ENCODE data around the gene PLA2G4F. TPM values are rescaled to one million over a fixed set of nuclear protein-coding genes. Genes with fewer than 3 reads are reported as not detected.

PLA2G4F gene
- total RNA-seq, 1 experiment from 2014 or later, result 0.87 TPM

GRCh38 chr15:42160136-42160535, 3.7 kb upstream of the PLA2G4F start:
- CTCF ChIA-PET, result no interaction called here
- BruUV-seq (replicated peaks), result no TSS peak

GRCh38 chr15:42159381-42160015, 3.1 kb upstream of the PLA2G4F start:
- Mint-ChIP-seq H3K9me3 (ENCODE audit: low read depth, unreplicated experiment) (no peaks in the 10 kb centered on the region), H3K27me3 (ENCODE audit: unreplicated experiment) (no peaks in the 10 kb centered on the region), H3K27ac (ENCODE audit: unreplicated experiment) (no peak overlapping the region), H3K4me3 (ENCODE audit: low read depth, unreplicated experiment) (no peak overlapping the region), H3K4me1 (ENCODE audit: low read depth, unreplicated experiment) (no peaks in the 10 kb centered on the region), H3K36me3 (ENCODE audit: insufficient read depth, unreplicated experiment) (peaks cover 8% of the 10 kb centered on the region)
- TF ChIP-seq CTCF (IDR thresholded peaks at IDR 0.05; ENCODE audit: unreplicated experiment), result no peak
- no TSS peak for BruUV-seq (replicated peaks)
- intact Hi-C loops (cut with micrococcal nuclease; ENCODE audit: unreplicated experiment), result no loop called here
- CTCF ChIA-PET, result no interaction called here
- no peak for DNase-seq

More at GRCh38 chr15:42160136-42160535, 3.7 kb upstream of the PLA2G4F start:
- H3K36me3 Mint-ChIP-seq (ENCODE audit: insufficient read depth, unreplicated experiment), result peaks cover 8% of the 10 kb centered on the region
- no peak for DNase-seq
- no peaks in the 10 kb centered on the region for H3K9me3 Mint-ChIP-seq (ENCODE audit: low read depth, unreplicated experiment)
- H3K27me3 Mint-ChIP-seq (ENCODE audit: unreplicated experiment), result no peaks in the 10 kb centered on the region
- H3K27ac Mint-ChIP-seq (ENCODE audit: unreplicated experiment), result no peak overlapping the region
- H3K4me3 Mint-ChIP-seq (ENCODE audit: low read depth, unreplicated experiment), result no peak overlapping the region
- TF ChIP-seq CTCF (IDR thresholded peaks at IDR 0.05; ENCODE audit: unreplicated experiment), result no peak
- intact Hi-C loops (cut with micrococcal nuclease; ENCODE audit: unreplicated experiment), result no loop called here
- H3K4me1 Mint-ChIP-seq (ENCODE audit: low read depth, unreplicated experiment), result no peaks in the 10 kb centered on the region

DNA sequence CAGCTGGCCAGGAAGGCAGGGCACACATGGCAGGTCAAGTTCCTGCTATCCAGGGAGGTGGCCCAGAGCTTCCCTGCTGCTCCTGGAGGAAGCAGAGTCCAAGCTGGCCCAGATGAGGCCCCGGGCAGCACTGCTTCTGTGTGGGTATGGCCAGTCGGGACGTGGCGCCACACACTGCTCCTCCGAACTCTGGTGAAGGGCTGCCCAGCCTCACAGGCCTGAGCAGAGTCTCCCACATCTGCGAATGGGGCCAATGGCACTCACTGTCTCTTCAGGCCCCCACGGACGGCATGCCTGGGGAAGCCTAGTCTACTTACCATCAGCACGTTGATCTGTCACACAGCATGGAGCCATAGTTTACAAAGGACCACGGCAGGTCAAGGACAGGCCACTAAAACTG, 2.5 kb upstream of the PLA2G4F start:
- no peak for TF ChIP-seq CTCF (IDR thresholded peaks at IDR 0.05; ENCODE audit: unreplicated experiment)
- no peak overlapping the region for H3K4me3 Mint-ChIP-seq (ENCODE audit: low read depth, unreplicated experiment)
- peaks cover 8% of the 10 kb centered on the region for H3K36me3 Mint-ChIP-seq (ENCODE audit: insufficient read depth, unreplicated experiment)
- intact Hi-C loops (cut with micrococcal nuclease; ENCODE audit: unreplicated experiment), result no loop called here
- no peaks in the 10 kb centered on the region for H3K27me3 Mint-ChIP-seq (ENCODE audit: unreplicated experiment)
- no peaks in the 10 kb centered on the region for H3K4me1 Mint-ChIP-seq (ENCODE audit: low read depth, unreplicated experiment)
- H3K27ac Mint-ChIP-seq (ENCODE audit: unreplicated experiment), result no peak overlapping the region
- BruUV-seq (replicated peaks), result no TSS peak
- no peaks in the 10 kb centered on the region for H3K9me3 Mint-ChIP-seq (ENCODE audit: low read depth, unreplicated experiment)
- CTCF ChIA-PET, result no interaction called here
- DNase-seq, result no peak

DNA sequence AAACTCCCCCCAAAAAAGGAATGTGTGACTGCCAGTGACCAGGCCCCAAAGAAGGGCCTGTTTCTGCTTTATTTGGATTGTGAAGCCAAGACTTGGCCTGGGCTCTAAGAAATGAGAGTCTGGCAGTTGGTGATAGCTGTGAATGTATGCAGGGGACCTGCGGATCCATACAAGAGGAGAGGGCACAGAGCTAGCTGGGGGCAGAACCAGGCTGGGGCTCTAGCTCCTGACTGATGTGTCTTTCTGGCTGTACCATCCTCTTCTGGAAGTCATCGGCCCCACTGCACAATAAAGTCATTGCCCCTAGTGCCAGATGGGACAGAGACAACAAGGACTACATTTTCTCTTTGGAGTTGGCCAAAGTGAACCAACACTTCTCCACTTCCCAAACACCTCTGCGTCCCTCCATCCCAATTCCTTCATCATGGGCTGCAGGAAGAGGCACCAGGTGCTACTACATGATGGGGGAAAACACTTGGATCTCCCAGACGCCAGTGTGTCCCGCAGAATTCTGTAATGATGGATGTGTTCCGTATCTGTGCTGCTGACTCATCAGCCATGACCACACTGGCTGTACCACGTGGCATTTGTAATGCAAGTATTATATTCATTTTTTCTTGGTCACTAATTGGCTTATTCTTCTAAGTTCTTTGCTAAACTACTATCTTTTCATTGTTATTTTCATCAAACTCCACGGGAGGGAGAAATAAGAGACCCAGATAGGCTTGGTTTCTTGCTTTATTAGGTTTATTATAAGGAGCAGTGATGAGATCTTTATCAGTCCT, 1.7 kb upstream of the PLA2G4F start:
- Mint-ChIP-seq H3K27ac (ENCODE audit: unreplicated experiment) (no peak overlapping the region), H3K9me3 (ENCODE audit: low read depth, unreplicated experiment) (no peaks in the 10 kb centered on the region), H3K27me3 (ENCODE audit: unreplicated experiment) (no peaks in the 10 kb centered on the region), H3K4me3 (ENCODE audit: low read depth, unreplicated experiment) (no peak overlapping the region), H3K36me3 (ENCODE audit: insufficient read depth, unreplicated experiment) (peaks cover 3% of the 10 kb centered on the region), H3K4me1 (ENCODE audit: low read depth, unreplicated experiment) (no peaks in the 10 kb centered on the region)
- no TSS peak for BruUV-seq (replicated peaks)
- CTCF ChIA-PET, result interaction anchor here (0.7 kb wide), 1 partner anchor 465 kb away, joined by 8 read pairs; no protein-coding TSS in a partner anchor
- no peak for DNase-seq
- intact Hi-C loops (cut with micrococcal nuclease; ENCODE audit: unreplicated experiment), result no loop called here
- TF ChIP-seq CTCF (IDR thresholded peaks at IDR 0.05; ENCODE audit: unreplicated experiment), result no peak

Measured in Calu3 (cell line).